Activated T-helper 9 cell treated with anti-CD3 and anti-CD28 coated beads, Interleukin-2, amount 50 U/mL, for 16 hours (primary cell): ENCODE results near the gene MPZL1.

ENCODE experiments used
- DNase-seq: peaks from one replicate; pipeline ENCODE4 v3.0.0-alpha.2; 2020; ENCODE audit warnings: low read depth

Gene MPZL1

GRCh38 chr1:167695756-167696561, 25.8 kb upstream of the MPZL1 start:
- DNase-seq = no peak

- DNase-seq = no peak
Measured at GRCh38 chr1:167697667-167698141, 24.1 kb upstream of the MPZL1 start.

GRCh38 chr1:167698313-167698712, 23.5 kb upstream of the MPZL1 start:
- DNase-seq = no peak

GRCh38 chr1:167701510-167701909, 20.3 kb upstream of the MPZL1 start:
- no peak for DNase-seq

GRCh38 chr1:167703557-167703956, 18.2 kb upstream of the MPZL1 start:
- no peak for DNase-seq

GRCh38 chr1:167704715-167705114, 17.1 kb upstream of the MPZL1 start:
- DNase-seq = no peak

- DNase-seq = no peak
Measured at GRCh38 chr1:167705250-167705649, 16.5 kb upstream of the MPZL1 start.

GRCh38 chr1:167706363-167706762, 15.4 kb upstream of the MPZL1 start:
- no peak for DNase-seq

- no peak for DNase-seq
Measured at GRCh38 chr1:167706931-167707877, 14.6 kb upstream of the MPZL1 start.

- no peak for DNase-seq
Measured at GRCh38 chr1:167707942-167708341, 13.8 kb upstream of the MPZL1 start.

GRCh38 chr1:167708940-167709389, 12.8 kb upstream of the MPZL1 start:
- no peak for DNase-seq

- no peak for DNase-seq
Measured at GRCh38 chr1:167710836-167711235, 10.9 kb upstream of the MPZL1 start.

GRCh38 chr1:167711797-167712196, 10.0 kb upstream of the MPZL1 start:
- no peak for DNase-seq

- no peak for DNase-seq
Measured at GRCh38 chr1:167713330-167714081, 8.3 kb upstream of the MPZL1 start.

- peak; percentile 75 for DNase-seq
Measured at GRCh38 chr1:167714098-167714438, 7.7 kb upstream of the MPZL1 start.

GRCh38 chr1:167714439-167715156, 7.2 kb upstream of the MPZL1 start:
- peak; percentile 79 for DNase-seq

GRCh38 chr1:167715157-167715999, 6.4 kb upstream of the MPZL1 start:
- peak; percentile 74 for DNase-seq

GRCh38 chr1:167716000-167716271, 5.8 kb upstream of the MPZL1 start:
- no peak for DNase-seq

- no peak for DNase-seq
Measured at GRCh38 chr1:167717351-167717750, 4.4 kb upstream of the MPZL1 start.

GRCh38 chr1:167718914-167719691, 2.7 kb upstream of the MPZL1 start:
- DNase-seq = no peak
